ENCODE measurements around the gene MAPK6. TPM values are rescaled to one million over a fixed set of nuclear protein-coding genes. Genes with fewer than 3 reads are reported as not detected.

Gene MAPK6
- total RNA-seq, 1 experiment from 2014 or later, result 83.2 TPM

DNA sequence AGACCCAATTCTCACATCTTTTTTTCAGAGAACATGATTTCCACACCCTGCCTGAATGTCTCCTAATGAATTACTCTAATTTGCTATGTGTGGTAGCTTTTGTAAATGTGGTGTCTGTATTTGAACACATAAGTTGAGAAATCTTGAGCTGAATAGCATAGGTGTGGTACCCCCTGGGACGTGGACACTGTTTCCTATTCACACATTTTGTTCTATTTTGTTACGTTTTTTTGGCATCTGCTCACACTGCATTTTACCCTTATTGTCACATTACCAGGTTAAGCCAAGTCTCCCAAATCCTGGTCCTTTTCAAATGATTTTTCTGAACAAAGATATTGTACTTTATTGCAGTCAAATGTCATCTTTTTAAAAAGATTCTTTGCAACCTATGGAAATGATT is 6.8 kb upstream of the MAPK6 start (continued):
- TF ChIP-seq ZNF532 (CRISPR knock-in tag; IDR thresholded peaks at IDR 0.05; ENCODE audit: borderline replicate concordance) (no peak), SOX15 (CRISPR knock-in tag; IDR thresholded peaks at IDR 0.05) (no peak), ATF3 (CRISPR knock-in tag; conservative IDR thresholded peaks at IDR 0.05) (no peak), SMAD4 (CRISPR knock-in tag; IDR thresholded peaks at IDR 0.05) (no peak), ESRRA (CRISPR knock-in tag; IDR thresholded peaks at IDR 0.05; ENCODE audit: borderline replicate concordance) (no peak)

GRCh38 chr15:52013151-52013791 is 5.7 kb upstream of the MAPK6 start:
- ChIA-PET CTCF (interaction anchor here (1.2 kb wide), 1 partner anchor 66 kb away, joined by 3 read pairs; no protein-coding TSS in a partner anchor), POLR2A (no interaction called here)
- no peak for ATAC-seq
- no peak overlapping the region for H3K27ac Mint-ChIP-seq
- peaks cover 5% of the 10 kb centered on the region for H3K27me3 Mint-ChIP-seq (ENCODE audit: low read depth)
- no peaks in the 10 kb centered on the region for H3K9me3 Mint-ChIP-seq
- DNase-seq (ENCODE audit: low spot score), result no peak
- no peaks in the 10 kb centered on the region for H3K36me3 Mint-ChIP-seq
- H3K4me1 Mint-ChIP-seq, result peaks cover 12% of the 10 kb centered on the region
- no peak for TF ChIP-seq HMGA2 (CRISPR knock-in tag; IDR thresholded peaks at IDR 0.05)
- TF ChIP-seq RELA (CRISPR knock-in tag; IDR thresholded peaks at IDR 0.05; ENCODE audit: borderline replicate concordance), result no peak
- TF ChIP-seq PRDM15 (CRISPR knock-in tag; IDR thresholded peaks at IDR 0.05), result no peak
- TF ChIP-seq GTF2I (CRISPR knock-in tag; conservative IDR thresholded peaks at IDR 0.05), result no peak
- TF ChIP-seq ZNF396 (CRISPR knock-in tag; IDR thresholded peaks at IDR 0.05; ENCODE audit: borderline replicate concordance), result no peak
- TF ChIP-seq, protein P1, sequence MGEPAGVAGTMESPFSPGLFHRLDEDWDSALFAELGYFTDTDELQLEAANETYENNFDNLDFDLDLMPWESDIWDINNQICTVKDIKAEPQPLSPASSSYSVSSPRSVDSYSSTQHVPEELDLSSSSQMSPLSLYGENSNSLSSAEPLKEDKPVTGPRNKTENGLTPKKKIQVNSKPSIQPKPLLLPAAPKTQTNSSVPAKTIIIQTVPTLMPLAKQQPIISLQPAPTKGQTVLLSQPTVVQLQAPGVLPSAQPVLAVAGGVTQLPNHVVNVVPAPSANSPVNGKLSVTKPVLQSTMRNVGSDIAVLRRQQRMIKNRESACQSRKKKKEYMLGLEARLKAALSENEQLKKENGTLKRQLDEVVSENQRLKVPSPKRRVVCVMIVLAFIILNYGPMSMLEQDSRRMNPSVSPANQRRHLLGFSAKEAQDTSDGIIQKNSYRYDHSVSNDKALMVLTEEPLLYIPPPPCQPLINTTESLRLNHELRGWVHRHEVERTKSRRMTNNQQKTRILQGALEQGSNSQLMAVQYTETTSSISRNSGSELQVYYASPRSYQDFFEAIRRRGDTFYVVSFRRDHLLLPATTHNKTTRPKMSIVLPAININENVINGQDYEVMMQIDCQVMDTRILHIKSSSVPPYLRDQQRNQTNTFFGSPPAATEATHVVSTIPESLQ (CRISPR knock-in tag; IDR thresholded peaks at IDR 0.05), result no peak
- TF ChIP-seq MAX (CRISPR knock-in tag; IDR thresholded peaks at IDR 0.05), result no peak
- no peak for TF ChIP-seq ZNF263 (CRISPR knock-in tag; IDR thresholded peaks at IDR 0.05; ENCODE audit: low read depth)
- TF ChIP-seq, protein P2, sequence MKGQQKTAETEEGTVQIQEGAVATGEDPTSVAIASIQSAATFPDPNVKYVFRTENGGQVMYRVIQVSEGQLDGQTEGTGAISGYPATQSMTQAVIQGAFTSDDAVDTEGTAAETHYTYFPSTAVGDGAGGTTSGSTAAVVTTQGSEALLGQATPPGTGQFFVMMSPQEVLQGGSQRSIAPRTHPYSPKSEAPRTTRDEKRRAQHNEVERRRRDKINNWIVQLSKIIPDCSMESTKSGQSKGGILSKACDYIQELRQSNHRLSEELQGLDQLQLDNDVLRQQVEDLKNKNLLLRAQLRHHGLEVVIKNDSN (CRISPR knock-in tag; IDR thresholded peaks at IDR 0.05), result no peak
- no peak for TF ChIP-seq ZNF281 (CRISPR knock-in tag; IDR thresholded peaks at IDR 0.05)
- TF ChIP-seq NR3C1 (CRISPR knock-in tag; conservative IDR thresholded peaks at IDR 0.05; ENCODE audit: low read depth), result no peak
- no peak for TF ChIP-seq ZNF416 (CRISPR knock-in tag; IDR thresholded peaks at IDR 0.05)
- TF ChIP-seq MXD4 (CRISPR knock-in tag; IDR thresholded peaks at IDR 0.05; ENCODE audit: borderline replicate concordance), result no peak
- no peak for TF ChIP-seq CREB1 (CRISPR knock-in tag; IDR thresholded peaks at IDR 0.05)
- TF ChIP-seq FOXK1 (CRISPR knock-in tag; IDR thresholded peaks at IDR 0.05), result no peak
- no peak for TF ChIP-seq E2F5 (CRISPR knock-in tag; IDR thresholded peaks at IDR 0.05)
- TF ChIP-seq ZNF423 (CRISPR knock-in tag; IDR thresholded peaks at IDR 0.05), result no peak
- H3K4me3 Mint-ChIP-seq, result no peak overlapping the region

All from WTC11 (cell line).